ENCODE data around the gene GSC.

The GSC gene

GRCh38 chr14:94771906-94772490 is 2.1 kb upstream of the GSC start:
- no peak overlapping the region for H3K4me2 ChIP-seq (ENCODE audit: low read length, poor library complexity, severe bottlenecking)
- no peak overlapping the region for H3K4me3 ChIP-seq (ENCODE audit: insufficient read depth in 1 of 2, low read depth in 1 of 2, low read length in 2 of 2)
- no peak for DNase-seq
- H3K27me3 ChIP-seq (ENCODE audit: control insufficient read depth in 1 of 2, insufficient read depth in 1 of 2, low read length in 2 of 2), result peaks cover 13 to 95% of the 10 kb centered on the region in 2 experiments
- H3K4me1 ChIP-seq (ENCODE audit: control insufficient read depth, insufficient read depth, low read depth, low read length), result peaks cover 29% of the 10 kb centered on the region
- no peak overlapping the region for H2AFZ ChIP-seq (ENCODE audit: low read depth, low read length)
- no peak overlapping the region for H3K9ac ChIP-seq (ENCODE audit: low read length)
- H2BK12ac ChIP-seq (ENCODE audit: low read length in 2 of 2), result no peak overlapping the region
- H3K79me1 ChIP-seq (replicated peaks; ENCODE audit: low read length, poor library complexity, severe bottlenecking), result no peaks in the 10 kb centered on the region
- peaks cover 0 to 9% of the 10 kb centered on the region in 2 experiments for H3K36me3 ChIP-seq (ENCODE audit: control insufficient read depth in 1 of 2, insufficient read depth in 2 of 2, low read depth in 1 of 2, low read length in 2 of 2)
- H3K9me3 ChIP-seq (ENCODE audit: control insufficient read depth, low read length), result no peaks in the 10 kb centered on the region
- no peak overlapping the region for H3K14ac ChIP-seq (ENCODE audit: low read length in 2 of 2)
- H3K27ac ChIP-seq (ENCODE audit: low read length, poor library complexity, severe bottlenecking), result no peak overlapping the region
- no peak overlapping the region for H2BK5ac ChIP-seq (ENCODE audit: low read depth, low read length, poor library complexity, severe bottlenecking)
- 10% methylated on average over 11 of the region's 14 CpGs for WGBS
- H4K8ac ChIP-seq (ENCODE audit: low read length), result no peak overlapping the region
- no peak overlapping the region for H4K91ac ChIP-seq (ENCODE audit: low read length)
- H2BK120ac ChIP-seq (ENCODE audit: low read depth, low read length), result no peak overlapping the region
- no peak overlapping the region for H3K4ac ChIP-seq (ENCODE audit: low read depth in 1 of 2, low read length in 2 of 2)
- no peak overlapping the region for H3K23ac ChIP-seq (ENCODE audit: low read length in 2 of 2)
- no peak overlapping the region for H2AK5ac ChIP-seq (ENCODE audit: low read length, severe bottlenecking)
- no peak overlapping the region for H3K18ac ChIP-seq (ENCODE audit: low read depth in 1 of 2, low read length in 2 of 2)
- no peak overlapping the region for H2BK15ac ChIP-seq (ENCODE audit: low read depth, poor library complexity, severe bottlenecking)

- H2AK5ac ChIP-seq (ENCODE audit: low read length, severe bottlenecking), result no peak overlapping the region
- no peak overlapping the region for H3K18ac ChIP-seq (ENCODE audit: low read depth in 1 of 2, low read length in 2 of 2)
- no peak overlapping the region for H2BK5ac ChIP-seq (ENCODE audit: low read depth, low read length, poor library complexity, severe bottlenecking)
- no peak overlapping the region for H4K8ac ChIP-seq (ENCODE audit: low read length)
- peaks cover 13 to 94% of the 10 kb centered on the region in 2 experiments for H3K27me3 ChIP-seq (ENCODE audit: control insufficient read depth in 1 of 2, insufficient read depth in 1 of 2, low read length in 2 of 2)
- H2AFZ ChIP-seq (ENCODE audit: low read depth, low read length), result no peak overlapping the region
- peaks cover 29% of the 10 kb centered on the region for H3K4me1 ChIP-seq (ENCODE audit: control insufficient read depth, insufficient read depth, low read depth, low read length)
- no peaks in the 10 kb centered on the region for H3K9me3 ChIP-seq (ENCODE audit: control insufficient read depth, low read length)
- no peak overlapping the region for H4K91ac ChIP-seq (ENCODE audit: low read length)
- H3K79me1 ChIP-seq (replicated peaks; ENCODE audit: low read length, poor library complexity, severe bottlenecking), result no peaks in the 10 kb centered on the region
- H3K23ac ChIP-seq (ENCODE audit: low read length in 2 of 2), result peak overlapping the region in 1 of 2 experiments; percentile 91
- peak overlapping the region; percentile 93 for H3K9ac ChIP-seq (ENCODE audit: low read length)
- peaks cover 0 to 15% of the 10 kb centered on the region in 2 experiments for H3K36me3 ChIP-seq (ENCODE audit: control insufficient read depth in 1 of 2, insufficient read depth in 2 of 2, low read depth in 1 of 2, low read length in 2 of 2)
- no peak overlapping the region for H3K4me2 ChIP-seq (ENCODE audit: low read length, poor library complexity, severe bottlenecking)
- H2BK120ac ChIP-seq (ENCODE audit: low read depth, low read length), result no peak overlapping the region
- H2BK12ac ChIP-seq (ENCODE audit: low read length in 2 of 2), result no peak overlapping the region
- 4% methylated on average over 54 of the region's 54 CpGs for WGBS
- H3K27ac ChIP-seq (ENCODE audit: low read length, poor library complexity, severe bottlenecking), result no peak overlapping the region
- H3K14ac ChIP-seq (ENCODE audit: low read length in 2 of 2), result no peak overlapping the region
- H3K4ac ChIP-seq (ENCODE audit: low read depth in 1 of 2, low read length in 2 of 2), result no peak overlapping the region
- no peak overlapping the region for H2BK15ac ChIP-seq (ENCODE audit: low read depth, poor library complexity, severe bottlenecking)
- H3K4me3 ChIP-seq (ENCODE audit: insufficient read depth in 1 of 2, low read depth in 1 of 2, low read length in 2 of 2), result peak overlapping the region in 1 of 2 experiments; percentile 41
- no peak for DNase-seq
Measured at GRCh38 chr14:94771158-94771905, 1.4 kb upstream of the GSC start.

GRCh38 chr14:94770815-94771157 is 873 bp upstream of the GSC start:
- H3K4me2 ChIP-seq (ENCODE audit: low read length, poor library complexity, severe bottlenecking), result no peak overlapping the region
- H4K91ac ChIP-seq (ENCODE audit: low read length), result no peak overlapping the region
- H3K4ac ChIP-seq (ENCODE audit: low read depth in 1 of 2, low read length in 2 of 2), result no peak overlapping the region
- H3K14ac ChIP-seq (ENCODE audit: low read length in 2 of 2), result no peak overlapping the region
- 6% methylated on average over 4 of the region's 9 CpGs for WGBS
- no peak overlapping the region for H3K27ac ChIP-seq (ENCODE audit: low read length, poor library complexity, severe bottlenecking)
- no peak overlapping the region for H4K8ac ChIP-seq (ENCODE audit: low read length)
- no peaks in the 10 kb centered on the region for H3K79me1 ChIP-seq (replicated peaks; ENCODE audit: low read length, poor library complexity, severe bottlenecking)
- DNase-seq, result no peak
- H2AK5ac ChIP-seq (ENCODE audit: low read length, severe bottlenecking), result no peak overlapping the region
- peak overlapping the region; percentile 93 for H3K9ac ChIP-seq (ENCODE audit: low read length)
- H2BK12ac ChIP-seq (ENCODE audit: low read length in 2 of 2), result no peak overlapping the region
- H3K36me3 ChIP-seq (ENCODE audit: control insufficient read depth in 1 of 2, insufficient read depth in 2 of 2, low read depth in 1 of 2, low read length in 2 of 2), result peaks cover 0 to 15% of the 10 kb centered on the region in 2 experiments
- H2BK120ac ChIP-seq (ENCODE audit: low read depth, low read length), result no peak overlapping the region
- H2AFZ ChIP-seq (ENCODE audit: low read depth, low read length), result no peak overlapping the region
- H2BK5ac ChIP-seq (ENCODE audit: low read depth, low read length, poor library complexity, severe bottlenecking), result no peak overlapping the region
- H3K18ac ChIP-seq (ENCODE audit: low read depth in 1 of 2, low read length in 2 of 2), result no peak overlapping the region
- H2BK15ac ChIP-seq (ENCODE audit: low read depth, poor library complexity, severe bottlenecking), result no peak overlapping the region
- H3K23ac ChIP-seq (ENCODE audit: low read length in 2 of 2), result no peak overlapping the region
- peak overlapping the region in 1 of 2 experiments; percentile 87 for H3K4me3 ChIP-seq (ENCODE audit: insufficient read depth in 1 of 2, low read depth in 1 of 2, low read length in 2 of 2)
- peaks cover 13 to 94% of the 10 kb centered on the region in 2 experiments for H3K27me3 ChIP-seq (ENCODE audit: control insufficient read depth in 1 of 2, insufficient read depth in 1 of 2, low read length in 2 of 2)
- H3K9me3 ChIP-seq (ENCODE audit: control insufficient read depth, low read length), result no peaks in the 10 kb centered on the region
- peaks cover 29% of the 10 kb centered on the region for H3K4me1 ChIP-seq (ENCODE audit: control insufficient read depth, insufficient read depth, low read depth, low read length)

- Histone ChIP-seq H2BK5ac (ENCODE audit: low read depth, low read length, poor library complexity, severe bottlenecking) (no peak overlapping the region), H3K4me3 (ENCODE audit: insufficient read depth in 1 of 2, low read depth in 1 of 2, low read length in 2 of 2) (peak overlapping the region in 1 of 2 experiments; percentile 87), H2AK5ac (ENCODE audit: low read length, severe bottlenecking) (no peak overlapping the region), H2BK15ac (ENCODE audit: low read depth, poor library complexity, severe bottlenecking) (no peak overlapping the region), H4K8ac (ENCODE audit: low read length) (no peak overlapping the region), H3K27me3 (ENCODE audit: control insufficient read depth in 1 of 2, insufficient read depth in 1 of 2, low read length in 2 of 2) (peaks cover 13 to 94% of the 10 kb centered on the region in 2 experiments), H3K4ac (ENCODE audit: low read depth in 1 of 2, low read length in 2 of 2) (no peak overlapping the region), H3K14ac (ENCODE audit: low read length in 2 of 2) (no peak overlapping the region), H3K18ac (ENCODE audit: low read depth in 1 of 2, low read length in 2 of 2) (no peak overlapping the region), H3K9me3 (ENCODE audit: control insufficient read depth, low read length) (no peaks in the 10 kb centered on the region), H3K79me1 (replicated peaks; ENCODE audit: low read length, poor library complexity, severe bottlenecking) (no peaks in the 10 kb centered on the region), H3K36me3 (ENCODE audit: control insufficient read depth in 1 of 2, insufficient read depth in 2 of 2, low read depth in 1 of 2, low read length in 2 of 2) (peaks cover 0 to 15% of the 10 kb centered on the region in 2 experiments), H3K27ac (ENCODE audit: low read length, poor library complexity, severe bottlenecking) (no peak overlapping the region), H2BK12ac (ENCODE audit: low read length in 2 of 2) (no peak overlapping the region), H3K4me1 (ENCODE audit: control insufficient read depth, insufficient read depth, low read depth, low read length) (peaks cover 29% of the 10 kb centered on the region), H2AFZ (ENCODE audit: low read depth, low read length) (no peak overlapping the region), H2BK120ac (ENCODE audit: low read depth, low read length) (no peak overlapping the region), H4K91ac (ENCODE audit: low read length) (no peak overlapping the region), H3K9ac (ENCODE audit: low read length) (peak overlapping the region; percentile 93), H3K23ac (ENCODE audit: low read length in 2 of 2) (no peak overlapping the region), H3K4me2 (ENCODE audit: low read length, poor library complexity, severe bottlenecking) (peak overlapping the region; percentile 89)
- no peak for DNase-seq
- 2% methylated on average over 16 of the region's 18 CpGs for WGBS
Measured at GRCh38 chr14:94770251-94770749, 387 bp upstream of the GSC start.
